Ascending aorta (tissue), 2 donors: ENCODE measurements around the gene SMTN. TPM values are rescaled to one million over a fixed set of nuclear protein-coding genes. Genes with fewer than 3 reads are reported as not detected.
"Not testable (repeated sequence)": the region's sequence is repeated elsewhere in the genome, so short reads cannot be mapped to it uniquely, and the experiment has no call there.

Experiments used
- DNase-seq, 2 donors: peaks; one replicate each; pipeline ENCODE4 v3.0.0-alpha.2; 2019; ENCODE audit warnings: low spot score in 2 of 2
- H3K27ac ChIP-seq, 2 donors: fragments of 200-600 bp; sonication (generic); one replicate each; pipeline ENCODE4 v1.5.1; 2016 to 2017; ENCODE audit warnings: mild to moderate bottlenecking in 1 of 2
- H3K27me3 ChIP-seq: fragments of 200-600 bp; sonication (generic); one replicate; pipeline ENCODE4 v1.5.1; 2017
- H3K36me3 ChIP-seq, 2 donors: fragments of 200-600 bp; sonication (generic); one replicate each; pipeline ENCODE4 v1.5.1; 2016
- H3K4me1 ChIP-seq, 2 donors: fragments of 200-600 bp; sonication (generic); one replicate each; pipeline ENCODE4 v1.5.1; 2016 to 2017; ENCODE audit warnings: mild to moderate bottlenecking in 1 of 2
- H3K4me3 ChIP-seq, 2 donors: fragments of 200-600 bp; sonication (generic); one replicate each; pipeline ENCODE4 v1.5.1; 2016 to 2017; ENCODE audit warnings: mild to moderate bottlenecking in 1 of 2
- H3K9me3 ChIP-seq, 2 donors: fragments of 200-600 bp; sonication (generic); one replicate each; pipeline ENCODE4 v1.5.1; 2016
- intact Hi-C: fragments of 100-400 bp; cut with DNase I; formaldehyde crosslinking; loops from one replicate; pipeline ENCODE4 v1.15.1; 2023
- total RNA-seq: library from RNA; depleted of rRNA; stranded (reverse); fragments of >200 nt; gene quantifications from one replicate; pipeline ENCODE4 v1.1.0, GENCODE V29; 2016
- TF ChIP-seq, protein P1 (sequence below), 3 experiments: fragments of 200-600 bp in 2 of 3; fragments of 450-650 bp in 1 of 3; sonication (generic) in 2 of 3; IDR thresholded peaks; one replicate each; pipeline ENCODE4 v1.5.1; 2016 to 2019; ENCODE audit warnings: antibody characterized with exemption in 3 of 3, mild to moderate bottlenecking in 1 of 3, moderate library complexity in 1 of 3

Gene SMTN
- total RNA-seq, 1 donor from 2014 or later = 671 TPM

GRCh38 chr22:31106001-31106571 lies 25.0 kb downstream of the SMTN start:
- TF ChIP-seq, protein P1, sequence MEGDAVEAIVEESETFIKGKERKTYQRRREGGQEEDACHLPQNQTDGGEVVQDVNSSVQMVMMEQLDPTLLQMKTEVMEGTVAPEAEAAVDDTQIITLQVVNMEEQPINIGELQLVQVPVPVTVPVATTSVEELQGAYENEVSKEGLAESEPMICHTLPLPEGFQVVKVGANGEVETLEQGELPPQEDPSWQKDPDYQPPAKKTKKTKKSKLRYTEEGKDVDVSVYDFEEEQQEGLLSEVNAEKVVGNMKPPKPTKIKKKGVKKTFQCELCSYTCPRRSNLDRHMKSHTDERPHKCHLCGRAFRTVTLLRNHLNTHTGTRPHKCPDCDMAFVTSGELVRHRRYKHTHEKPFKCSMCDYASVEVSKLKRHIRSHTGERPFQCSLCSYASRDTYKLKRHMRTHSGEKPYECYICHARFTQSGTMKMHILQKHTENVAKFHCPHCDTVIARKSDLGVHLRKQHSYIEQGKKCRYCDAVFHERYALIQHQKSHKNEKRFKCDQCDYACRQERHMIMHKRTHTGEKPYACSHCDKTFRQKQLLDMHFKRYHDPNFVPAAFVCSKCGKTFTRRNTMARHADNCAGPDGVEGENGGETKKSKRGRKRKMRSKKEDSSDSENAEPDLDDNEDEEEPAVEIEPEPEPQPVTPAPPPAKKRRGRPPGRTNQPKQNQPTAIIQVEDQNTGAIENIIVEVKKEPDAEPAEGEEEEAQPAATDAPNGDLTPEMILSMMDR (IDR thresholded peaks at IDR 0.05) = peak in 2 of 3 experiments; percentile 13 to 29
- intact Hi-C loops = loop anchor here (2.0 to 10.0 kb wide), 5 partner anchors 125 to 681 kb away; partner anchors contain the start of genes MTFP1 and PIK3IP1
- DNase-seq = peak in 1 of 2 donors; percentile 67
- Histone ChIP-seq H3K9me3 (no peaks in the 10 kb centered on the region), H3K36me3 (peaks cover 17 to 22% of the 10 kb centered on the region in 2 donors), H3K4me3 (peak overlapping the region; percentile 87 to 94), H3K4me1 (peaks cover 4 to 48% of the 10 kb centered on the region in 2 donors), H3K27ac (peak overlapping the region; percentile 98 to 99), H3K27me3 (no peaks in the 10 kb centered on the region)

DNA sequence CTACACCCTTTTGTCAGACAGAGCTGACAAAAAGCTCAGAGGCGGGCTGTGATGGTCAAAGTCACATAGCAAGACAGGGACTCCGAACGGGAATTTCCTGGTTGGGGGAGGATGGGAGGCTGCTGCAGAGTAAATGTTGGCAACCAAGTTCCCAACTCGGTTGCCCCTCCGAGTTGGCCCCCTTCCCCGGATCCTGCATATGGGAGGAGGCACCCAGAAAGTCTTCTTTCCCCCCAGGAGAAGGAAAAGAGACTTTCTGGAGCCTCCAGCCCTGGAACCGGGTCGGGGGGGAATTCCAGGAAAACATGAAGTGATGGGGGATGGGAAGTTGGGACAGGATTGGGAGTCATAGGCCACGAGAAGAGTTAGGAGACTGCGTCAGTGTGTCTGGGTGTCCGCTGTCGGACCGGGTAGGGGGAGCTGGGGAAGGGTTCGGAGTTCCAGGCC lies 25.6 kb downstream of the SMTN start:
- Histone ChIP-seq H3K4me1 (peaks cover 4 to 41% of the 10 kb centered on the region in 2 donors), H3K4me3 (peak overlapping the region; percentile 87 to 94), H3K36me3 (peaks cover 14 to 16% of the 10 kb centered on the region in 2 donors), H3K27me3 (no peaks in the 10 kb centered on the region), H3K9me3 (no peaks in the 10 kb centered on the region), H3K27ac (peak overlapping the region; percentile 98 to 99)
- intact Hi-C loops = loop anchor here (1.0 to 10.0 kb wide), 6 partner anchors 43 to 682 kb away; partner anchors contain the start of genes MTFP1 and PIK3IP1
- peak in 1 of 2 donors; percentile 80 for DNase-seq
- TF ChIP-seq, protein P1 (IDR thresholded peaks at IDR 0.05) = no peak

DNA sequence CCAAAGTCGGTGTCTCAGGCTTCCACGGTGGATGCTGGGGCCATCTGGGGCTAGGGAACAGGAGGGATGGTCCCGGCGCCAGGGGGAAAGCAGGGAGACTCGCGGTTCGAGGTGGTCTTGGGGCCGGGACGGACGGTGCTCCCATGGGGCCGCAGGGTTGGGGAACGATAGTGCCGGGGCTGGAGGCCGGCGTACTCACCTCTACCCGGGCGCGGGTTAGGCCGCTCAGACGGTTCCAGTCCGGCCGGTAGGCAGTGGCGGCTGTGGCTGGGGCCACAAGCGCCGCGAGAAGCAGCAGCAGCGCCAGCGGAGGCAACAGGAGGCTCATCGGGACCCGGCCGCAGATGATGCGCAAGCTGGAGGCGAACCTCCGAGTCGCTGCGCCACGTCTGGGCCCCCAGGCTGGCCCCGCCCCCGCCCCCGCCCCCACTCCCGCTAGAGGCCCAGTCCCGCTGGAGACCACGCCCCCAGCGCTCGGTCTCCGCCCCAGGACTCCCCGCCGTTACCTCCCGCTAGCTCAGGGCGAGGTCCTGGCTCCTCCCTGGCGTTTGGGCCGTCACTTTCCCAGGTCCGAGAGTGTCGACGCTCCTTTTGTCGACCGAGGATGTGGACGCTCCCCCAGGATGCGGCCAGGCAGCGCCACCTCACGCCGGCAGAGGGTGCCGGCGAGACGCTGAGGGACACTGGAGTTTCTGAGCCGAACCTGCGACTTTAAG lies 26.2 kb downstream of the SMTN start, which contains the start of gene SELENOM:
SELENOM (minus strand) TSS at position 391 of the 716 bp plus-strand sequence; CDS start at position 328, 63 bp downstream.
- H3K27me3 ChIP-seq = no peaks in the 10 kb centered on the region
- peak; percentile 88 to 99 for DNase-seq
- H3K4me1 ChIP-seq = peaks cover 0 to 35% of the 10 kb centered on the region in 2 donors
- intact Hi-C loops = loop anchor here (1.0 to 10.0 kb wide), 6 partner anchors 42 to 683 kb away; partner anchors contain the start of genes MTFP1 and PIK3IP1
- no peaks in the 10 kb centered on the region for H3K9me3 ChIP-seq
- H3K27ac ChIP-seq = peak within 1 kb of the TSS; percentile 98 to 99
- H3K36me3 ChIP-seq = peaks cover 14 to 16% of the 10 kb centered on the region in 2 donors
- peak within 1 kb of the TSS; percentile 87 to 94 for H3K4me3 ChIP-seq
- TF ChIP-seq, protein P1 (IDR thresholded peaks at IDR 0.05) = peak; percentile 97 to 99 (median 98)

GRCh38 chr22:31107894-31108218 lies 26.7 kb downstream of the SMTN start:
- Histone ChIP-seq H3K36me3 (peaks cover 14 to 16% of the 10 kb centered on the region in 2 donors), H3K4me1 (peaks cover 0 to 31% of the 10 kb centered on the region in 2 donors), H3K27me3 (no peaks in the 10 kb centered on the region), H3K27ac (peak overlapping the region; percentile 81 to 99), H3K9me3 (no peaks in the 10 kb centered on the region), H3K4me3 (peak overlapping the region; percentile 9 to 87)
- no peak for DNase-seq
- intact Hi-C loops = loop anchor here (1.0 to 10.0 kb wide), 6 partner anchors 41 to 683 kb away; partner anchors contain the start of genes MTFP1 and PIK3IP1
- TF ChIP-seq, protein P1 (IDR thresholded peaks at IDR 0.05) = no peak

GRCh38 chr22:31112547-31113091 lies 31.5 kb downstream of the SMTN start:
- H3K27ac ChIP-seq, intact Hi-C loops, H3K4me3 ChIP-seq, H3K27me3 ChIP-seq, DNase-seq, H3K36me3 ChIP-seq, H3K4me1 ChIP-seq, H3K9me3 ChIP-seq: not testable (repeated sequence)
